ENCODE results near the gene EMILIN2.

EMILIN2 gene

DNA sequence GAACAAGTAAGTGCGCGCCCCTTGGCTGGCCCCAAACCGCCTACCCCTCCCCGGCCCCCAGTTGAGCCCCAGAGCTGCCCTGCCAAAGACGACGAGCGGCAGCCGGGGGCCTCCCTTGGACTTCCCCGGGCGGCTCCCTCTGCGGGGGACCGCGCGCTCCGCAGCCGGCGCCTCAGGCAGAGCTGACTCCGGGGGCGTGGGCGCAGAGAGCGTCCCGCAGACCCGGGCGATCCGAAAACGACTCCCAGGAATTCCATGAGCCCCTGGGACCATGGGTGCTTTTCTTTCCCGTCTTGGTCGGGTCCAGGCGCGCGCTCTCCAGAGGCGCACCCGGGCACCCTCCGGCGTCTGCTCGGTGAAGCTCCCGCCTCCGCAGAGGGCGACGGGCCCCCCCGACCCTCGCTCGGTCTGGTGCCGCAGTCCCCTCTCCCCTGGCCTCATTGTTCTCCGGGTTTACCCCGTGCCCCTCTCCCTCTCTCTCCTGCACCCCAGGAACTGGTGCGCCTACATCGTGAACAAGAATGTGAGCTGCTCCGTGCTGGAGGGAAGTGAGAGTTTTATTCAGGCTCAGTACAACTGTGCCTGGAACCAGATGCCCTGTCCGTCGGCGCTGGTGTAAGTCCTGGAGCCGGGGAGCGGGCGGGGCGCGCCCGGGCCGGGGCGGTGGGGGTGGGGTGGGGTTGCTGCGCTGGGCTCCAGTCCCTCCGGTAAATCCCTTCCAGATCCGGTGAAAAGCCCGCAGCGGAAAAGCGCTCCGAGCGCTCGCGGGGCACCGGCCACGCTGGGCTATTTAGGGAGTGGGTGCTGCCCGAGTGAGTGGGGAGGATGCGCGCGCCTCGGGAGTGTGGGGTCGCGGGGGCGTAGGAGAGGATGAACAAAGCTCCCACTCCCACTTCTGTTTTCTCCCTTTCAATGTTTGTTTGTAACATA is 776 bp downstream of the EMILIN2 start (continued):
- TF ChIP-seq, protein P1, sequence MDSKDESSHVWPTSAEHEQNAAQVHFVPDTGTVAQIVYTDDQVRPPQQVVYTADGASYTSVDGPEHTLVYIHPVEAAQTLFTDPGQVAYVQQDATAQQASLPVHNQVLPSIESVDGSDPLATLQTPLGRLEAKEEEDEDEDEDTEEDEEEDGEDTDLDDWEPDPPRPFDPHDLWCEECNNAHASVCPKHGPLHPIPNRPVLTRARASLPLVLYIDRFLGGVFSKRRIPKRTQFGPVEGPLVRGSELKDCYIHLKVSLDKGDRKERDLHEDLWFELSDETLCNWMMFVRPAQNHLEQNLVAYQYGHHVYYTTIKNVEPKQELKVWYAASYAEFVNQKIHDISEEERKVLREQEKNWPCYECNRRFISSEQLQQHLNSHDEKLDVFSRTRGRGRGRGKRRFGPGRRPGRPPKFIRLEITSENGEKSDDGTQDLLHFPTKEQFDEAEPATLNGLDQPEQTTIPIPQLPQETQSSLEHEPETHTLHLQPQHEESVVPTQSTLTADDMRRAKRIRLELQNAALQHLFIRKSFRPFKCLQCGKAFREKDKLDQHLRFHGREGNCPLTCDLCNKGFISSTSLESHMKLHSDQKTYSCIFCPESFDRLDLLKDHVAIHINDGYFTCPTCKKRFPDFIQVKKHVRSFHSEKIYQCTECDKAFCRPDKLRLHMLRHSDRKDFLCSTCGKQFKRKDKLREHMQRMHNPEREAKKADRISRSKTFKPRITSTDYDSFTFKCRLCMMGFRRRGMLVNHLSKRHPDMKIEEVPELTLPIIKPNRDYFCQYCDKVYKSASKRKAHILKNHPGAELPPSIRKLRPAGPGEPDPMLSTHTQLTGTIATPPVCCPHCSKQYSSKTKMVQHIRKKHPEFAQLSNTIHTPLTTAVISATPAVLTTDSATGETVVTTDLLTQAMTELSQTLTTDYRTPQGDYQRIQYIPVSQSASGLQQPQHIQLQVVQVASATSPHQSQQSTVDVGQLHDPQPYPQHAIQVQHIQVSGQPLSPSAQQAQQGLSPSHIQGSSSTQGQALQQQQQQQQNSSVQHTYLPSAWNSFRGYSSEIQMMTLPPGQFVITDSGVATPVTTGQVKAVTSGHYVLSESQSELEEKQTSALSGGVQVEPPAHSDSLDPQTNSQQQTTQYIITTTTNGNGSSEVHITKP (tag by site-specific recombination; IDR thresholded peaks at IDR 0.05): peak; percentile 74
- TF ChIP-seq KLF9 (tag by site-specific recombination; IDR thresholded peaks at IDR 0.05; ENCODE audit: low read depth) (peak; percentile 18; the same call in 1 of the 2 replicates), ZBTB21 (tag by site-specific recombination; IDR thresholded peaks at IDR 0.05) (no peak), ZFHX2 (tag by site-specific recombination; conservative IDR thresholded peaks at IDR 0.05) (peak; percentile 79), KLF1 (tag by site-specific recombination; IDR thresholded peaks at IDR 0.05) (no peak), IKZF3 (tag by site-specific recombination; IDR thresholded peaks at IDR 0.05) (0 out of 2 replicates have a peak, but pooled peaks have one; percentile 12), ZNF777 (tag by site-specific recombination; IDR thresholded peaks at IDR 0.05; ENCODE audit: borderline replicate concordance) (peak; percentile 37; the same call in 1 of the 2 replicates), KLF10 (tag by site-specific recombination; IDR thresholded peaks at IDR 0.05) (no peak), ZEB2 (tag by site-specific recombination; IDR thresholded peaks at IDR 0.05) (peak; percentile 34; the same call in 1 of the 2 replicates), PATZ1 (tag by site-specific recombination; IDR thresholded peaks at IDR 0.05) (peak; percentile 65; the same call in 1 of the 2 replicates), ZBTB8A (tag by site-specific recombination; IDR thresholded peaks at IDR 0.05) (0 out of 2 replicates have a peak, but pooled peaks have one; percentile 25), ZNF501 (tag by site-specific recombination; IDR thresholded peaks at IDR 0.05) (peak; percentile 59; the same call in 1 of the 2 replicates), GLIS1 (tag by site-specific recombination; IDR thresholded peaks at IDR 0.05) (peak; percentile 94), ZXDB (tag by site-specific recombination; IDR thresholded peaks at IDR 0.05) (peak; percentile 13; the same call in 1 of the 2 replicates), SP7 (tag by site-specific recombination; IDR thresholded peaks at IDR 0.05) (0 out of 2 replicates have a peak, but pooled peaks have one; percentile 9), ZNF335 (tag by site-specific recombination; conservative IDR thresholded peaks at IDR 0.05) (peak; percentile 92), ZBTB17 (tag by site-specific recombination; IDR thresholded peaks at IDR 0.05) (0 out of 2 replicates have a peak, but pooled peaks have one; percentile 18), ZBTB48 (tag by site-specific recombination; IDR thresholded peaks at IDR 0.05) (0 out of 2 replicates have a peak, but pooled peaks have one; percentile 12)
- TF ChIP-seq, protein P2, sequence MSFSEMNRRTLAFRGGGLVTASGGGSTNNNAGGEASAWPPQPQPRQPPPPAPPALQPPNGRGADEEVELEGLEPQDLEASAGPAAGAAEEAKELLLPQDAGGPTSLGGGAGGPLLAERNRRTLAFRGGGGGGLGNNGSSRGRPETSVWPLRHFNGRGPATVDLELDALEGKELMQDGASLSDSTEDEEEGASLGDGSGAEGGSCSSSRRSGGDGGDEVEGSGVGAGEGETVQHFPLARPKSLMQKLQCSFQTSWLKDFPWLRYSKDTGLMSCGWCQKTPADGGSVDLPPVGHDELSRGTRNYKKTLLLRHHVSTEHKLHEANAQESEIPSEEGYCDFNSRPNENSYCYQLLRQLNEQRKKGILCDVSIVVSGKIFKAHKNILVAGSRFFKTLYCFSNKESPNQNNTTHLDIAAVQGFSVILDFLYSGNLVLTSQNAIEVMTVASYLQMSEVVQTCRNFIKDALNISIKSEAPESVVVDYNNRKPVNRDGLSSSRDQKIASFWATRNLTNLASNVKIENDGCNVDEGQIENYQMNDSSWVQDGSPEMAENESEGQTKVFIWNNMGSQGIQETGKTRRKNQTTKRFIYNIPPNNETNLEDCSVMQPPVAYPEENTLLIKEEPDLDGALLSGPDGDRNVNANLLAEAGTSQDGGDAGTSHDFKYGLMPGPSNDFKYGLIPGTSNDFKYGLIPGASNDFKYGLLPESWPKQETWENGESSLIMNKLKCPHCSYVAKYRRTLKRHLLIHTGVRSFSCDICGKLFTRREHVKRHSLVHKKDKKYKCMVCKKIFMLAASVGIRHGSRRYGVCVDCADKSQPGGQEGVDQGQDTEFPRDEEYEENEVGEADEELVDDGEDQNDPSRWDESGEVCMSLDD (tag by site-specific recombination; IDR thresholded peaks at IDR 0.05): peak; percentile 74

Data from HEK293 (cell line).